Hepatocyte (in vitro differentiated cells): ENCODE measurements around the gene KIF15. TPM values are rescaled to one million over a fixed set of nuclear protein-coding genes. Genes with fewer than 3 reads are reported as not detected.

Experiments used
- DNase-seq: peaks from one replicate; pipeline ENCODE4 v3.0.0-alpha.2; 2016; ENCODE audit warnings: low spot score
- H2AFZ ChIP-seq: fragments of 200-600 bp; sonication (generic); 2 replicates; pipeline ENCODE4 v1.6.0; 2016; ENCODE audit warnings: antibody characterized with exemption, mild to moderate bottlenecking
- H3K27ac ChIP-seq: fragments of 200-600 bp; sonication (generic); 2 replicates; pipeline ENCODE4 v1.5.1; 2016; ENCODE audit warnings: mild to moderate bottlenecking
- H3K27me3 ChIP-seq: fragments of 200-600 bp; sonication (generic); 2 replicates; pipeline ENCODE4 v1.6.1; 2016
- H3K36me3 ChIP-seq: fragments of 200-600 bp; sonication (generic); replicated peaks from 2 replicates; pipeline ENCODE4 v1.5.1; 2016; ENCODE audit warnings: low read depth; ENCODE audit not compliant: insufficient read depth
- H3K4me1 ChIP-seq: fragments of 200-600 bp; sonication (generic); 2 replicates; pipeline ENCODE4 v1.5.1; 2016; ENCODE audit warnings: mild to moderate bottlenecking, moderate library complexity; ENCODE audit not compliant: insufficient read depth
- H3K4me2 ChIP-seq: fragments of 200-600 bp; sonication (generic); 2 replicates; pipeline ENCODE4 v1.6.0; 2016
- H3K4me3 ChIP-seq: fragments of 200-600 bp; sonication (generic); 2 replicates; pipeline ENCODE4 v1.5.1; 2016; ENCODE audit warnings: mild to moderate bottlenecking
- H3K79me2 ChIP-seq: fragments of 200-600 bp; sonication (generic); 2 replicates; pipeline ENCODE4 v1.6.0; 2017; ENCODE audit warnings: mild to moderate bottlenecking
- H3K9me2 ChIP-seq: fragments of 200-600 bp; sonication (generic); replicated peaks from 2 replicates; pipeline ENCODE4 v1.6.0; 2017; ENCODE audit warnings: mild to moderate bottlenecking; ENCODE audit not compliant: insufficient read depth
- H3K9me3 ChIP-seq: fragments of 200-600 bp; sonication (generic); 2 replicates; pipeline ENCODE4 v1.5.1; 2016; ENCODE audit warnings: low read depth, mild to moderate bottlenecking
- H4K20me1 ChIP-seq: fragments of 200-600 bp; sonication (generic); 2 replicates; pipeline ENCODE4 v1.6.0; 2016; ENCODE audit warnings: mild to moderate bottlenecking; ENCODE audit not compliant: insufficient read depth, poor library complexity, severe bottlenecking
- EZH2 ChIP-seq: fragments of 200-600 bp; sonication (generic); IDR thresholded peaks from 2 replicates; pipeline ENCODE4 v1.6.1; 2016; ENCODE audit warnings: antibody characterized with exemption, mild to moderate bottlenecking, borderline replicate concordance
- EZH2phosphoT487 ChIP-seq: fragments of 200-600 bp; sonication (generic); IDR thresholded peaks from one replicate; pipeline ENCODE4 v1.6.1; 2018; ENCODE audit warnings: antibody characterized with exemption, mild to moderate bottlenecking, low read depth, moderate library complexity; ENCODE audit not compliant: unreplicated experiment, severe bottlenecking
- WGBS: methylation state at CpG from one replicate; pipeline ENCODE4 v1.1.6; 2016; ENCODE audit warnings: low lambda C conversion rate; ENCODE audit errors: missing lambda C conversion rate; 5-methylcytosine and 5-hydroxymethylcytosine counted together
- polyA plus RNA-seq: library from polyadenylated mRNA; unstranded; fragments of >200 nt; fragmentation: Nextera tagmentation; extraction: Ambion mirVana; gene quantifications from 2 replicates; pipeline ENCODE4 v1.2.1, GENCODE V29; 2016
- total RNA-seq: library from RNA; depleted of rRNA; stranded (reverse); fragments of >200 nt; gene quantifications from 2 replicates; pipeline ENCODE4 v1.2.3, GENCODE V29; 2014
- TF ChIP-seq, protein P1 (sequence below): fragments of 200-600 bp; sonication (generic); IDR thresholded peaks from 2 replicates; pipeline ENCODE4 v1.5.1; 2016; ENCODE audit warnings: antibody characterized with exemption, mild to moderate bottlenecking; ENCODE audit not compliant: poor library complexity

Gene KIF15, protein sequence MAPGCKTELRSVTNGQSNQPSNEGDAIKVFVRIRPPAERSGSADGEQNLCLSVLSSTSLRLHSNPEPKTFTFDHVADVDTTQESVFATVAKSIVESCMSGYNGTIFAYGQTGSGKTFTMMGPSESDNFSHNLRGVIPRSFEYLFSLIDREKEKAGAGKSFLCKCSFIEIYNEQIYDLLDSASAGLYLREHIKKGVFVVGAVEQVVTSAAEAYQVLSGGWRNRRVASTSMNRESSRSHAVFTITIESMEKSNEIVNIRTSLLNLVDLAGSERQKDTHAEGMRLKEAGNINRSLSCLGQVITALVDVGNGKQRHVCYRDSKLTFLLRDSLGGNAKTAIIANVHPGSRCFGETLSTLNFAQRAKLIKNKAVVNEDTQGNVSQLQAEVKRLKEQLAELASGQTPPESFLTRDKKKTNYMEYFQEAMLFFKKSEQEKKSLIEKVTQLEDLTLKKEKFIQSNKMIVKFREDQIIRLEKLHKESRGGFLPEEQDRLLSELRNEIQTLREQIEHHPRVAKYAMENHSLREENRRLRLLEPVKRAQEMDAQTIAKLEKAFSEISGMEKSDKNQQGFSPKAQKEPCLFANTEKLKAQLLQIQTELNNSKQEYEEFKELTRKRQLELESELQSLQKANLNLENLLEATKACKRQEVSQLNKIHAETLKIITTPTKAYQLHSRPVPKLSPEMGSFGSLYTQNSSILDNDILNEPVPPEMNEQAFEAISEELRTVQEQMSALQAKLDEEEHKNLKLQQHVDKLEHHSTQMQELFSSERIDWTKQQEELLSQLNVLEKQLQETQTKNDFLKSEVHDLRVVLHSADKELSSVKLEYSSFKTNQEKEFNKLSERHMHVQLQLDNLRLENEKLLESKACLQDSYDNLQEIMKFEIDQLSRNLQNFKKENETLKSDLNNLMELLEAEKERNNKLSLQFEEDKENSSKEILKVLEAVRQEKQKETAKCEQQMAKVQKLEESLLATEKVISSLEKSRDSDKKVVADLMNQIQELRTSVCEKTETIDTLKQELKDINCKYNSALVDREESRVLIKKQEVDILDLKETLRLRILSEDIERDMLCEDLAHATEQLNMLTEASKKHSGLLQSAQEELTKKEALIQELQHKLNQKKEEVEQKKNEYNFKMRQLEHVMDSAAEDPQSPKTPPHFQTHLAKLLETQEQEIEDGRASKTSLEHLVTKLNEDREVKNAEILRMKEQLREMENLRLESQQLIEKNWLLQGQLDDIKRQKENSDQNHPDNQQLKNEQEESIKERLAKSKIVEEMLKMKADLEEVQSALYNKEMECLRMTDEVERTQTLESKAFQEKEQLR (N-terminal part only)
- 2.7 and 4.1 TPM in 2 replicates for total RNA-seq
- polyA plus RNA-seq = 1.4 and 2.6 TPM in 2 replicates

DNA sequence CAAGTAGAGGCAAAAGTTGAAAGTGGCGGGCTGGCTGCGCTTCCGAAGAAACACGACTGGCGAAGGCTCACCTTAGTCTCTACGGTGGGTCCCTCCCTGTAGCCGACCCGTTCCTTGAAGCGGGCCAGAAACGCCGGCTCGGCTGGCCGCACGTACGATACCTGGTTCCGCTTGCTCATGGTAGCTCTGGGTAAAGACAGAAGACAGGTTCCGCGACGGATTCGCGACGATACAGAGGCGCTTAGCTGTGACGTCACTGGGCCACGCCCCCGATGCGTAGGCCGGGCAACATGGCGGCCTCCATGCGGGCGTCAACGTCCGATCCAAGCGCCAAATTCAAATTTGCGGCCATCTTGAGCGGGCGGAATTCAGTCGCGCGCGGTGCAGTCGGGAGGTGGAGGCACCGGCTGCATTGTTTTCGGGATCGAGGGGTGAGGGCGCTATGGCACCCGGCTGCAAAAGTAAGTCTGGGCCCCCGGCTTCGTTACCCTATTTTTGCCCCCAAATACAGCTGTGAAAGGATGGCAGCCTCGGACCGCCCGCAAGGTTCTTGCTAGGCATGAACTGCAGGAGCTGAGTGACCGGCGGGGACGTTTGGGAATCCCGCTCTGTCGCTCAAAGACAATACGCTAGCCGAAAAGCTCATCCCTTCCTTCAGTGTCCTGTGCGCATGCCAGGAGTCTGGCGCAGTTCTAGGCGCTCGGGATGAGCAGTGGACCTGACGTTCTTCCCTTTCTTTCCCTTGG lies at the start of gene KIF15, which contains the start of gene KIAA1143:
KIF15 (plus strand) TSS at position 371 of the 746 bp plus-strand sequence; CDS start at position 443, 72 bp downstream.
KIAA1143 (minus strand) TSS at position 196 of the 746 bp plus-strand sequence; CDS start at position 179, 17 bp downstream.
- H3K27ac ChIP-seq = peak within 1 kb of the TSS; percentile 91
- H4K20me1 ChIP-seq = no peaks in the 10 kb centered on the region
- H3K4me2 ChIP-seq = peak within 1 kb of the TSS; percentile 95
- peaks cover 74% of the 10 kb centered on the region for H3K79me2 ChIP-seq
- no peaks in the 10 kb centered on the region for H3K36me3 ChIP-seq
- no peaks in the 10 kb centered on the region for H3K27me3 ChIP-seq
- no peak for TF ChIP-seq EZH2
- no peak for TF ChIP-seq EZH2phosphoT487
- TF ChIP-seq, protein P1, sequence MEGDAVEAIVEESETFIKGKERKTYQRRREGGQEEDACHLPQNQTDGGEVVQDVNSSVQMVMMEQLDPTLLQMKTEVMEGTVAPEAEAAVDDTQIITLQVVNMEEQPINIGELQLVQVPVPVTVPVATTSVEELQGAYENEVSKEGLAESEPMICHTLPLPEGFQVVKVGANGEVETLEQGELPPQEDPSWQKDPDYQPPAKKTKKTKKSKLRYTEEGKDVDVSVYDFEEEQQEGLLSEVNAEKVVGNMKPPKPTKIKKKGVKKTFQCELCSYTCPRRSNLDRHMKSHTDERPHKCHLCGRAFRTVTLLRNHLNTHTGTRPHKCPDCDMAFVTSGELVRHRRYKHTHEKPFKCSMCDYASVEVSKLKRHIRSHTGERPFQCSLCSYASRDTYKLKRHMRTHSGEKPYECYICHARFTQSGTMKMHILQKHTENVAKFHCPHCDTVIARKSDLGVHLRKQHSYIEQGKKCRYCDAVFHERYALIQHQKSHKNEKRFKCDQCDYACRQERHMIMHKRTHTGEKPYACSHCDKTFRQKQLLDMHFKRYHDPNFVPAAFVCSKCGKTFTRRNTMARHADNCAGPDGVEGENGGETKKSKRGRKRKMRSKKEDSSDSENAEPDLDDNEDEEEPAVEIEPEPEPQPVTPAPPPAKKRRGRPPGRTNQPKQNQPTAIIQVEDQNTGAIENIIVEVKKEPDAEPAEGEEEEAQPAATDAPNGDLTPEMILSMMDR = no peak
- H3K9me3 ChIP-seq = peaks cover 8% of the 10 kb centered on the region
- H3K9me2 ChIP-seq = no peaks in the 10 kb centered on the region
- peaks cover 3% of the 10 kb centered on the region for H3K4me1 ChIP-seq
- 1% methylated on average over 61 of the region's 64 CpGs for WGBS
- peak within 1 kb of the TSS; percentile 98 for H2AFZ ChIP-seq
- peak within 1 kb of the TSS; percentile 94 for H3K4me3 ChIP-seq
- DNase-seq = peak; percentile 98

DNA sequence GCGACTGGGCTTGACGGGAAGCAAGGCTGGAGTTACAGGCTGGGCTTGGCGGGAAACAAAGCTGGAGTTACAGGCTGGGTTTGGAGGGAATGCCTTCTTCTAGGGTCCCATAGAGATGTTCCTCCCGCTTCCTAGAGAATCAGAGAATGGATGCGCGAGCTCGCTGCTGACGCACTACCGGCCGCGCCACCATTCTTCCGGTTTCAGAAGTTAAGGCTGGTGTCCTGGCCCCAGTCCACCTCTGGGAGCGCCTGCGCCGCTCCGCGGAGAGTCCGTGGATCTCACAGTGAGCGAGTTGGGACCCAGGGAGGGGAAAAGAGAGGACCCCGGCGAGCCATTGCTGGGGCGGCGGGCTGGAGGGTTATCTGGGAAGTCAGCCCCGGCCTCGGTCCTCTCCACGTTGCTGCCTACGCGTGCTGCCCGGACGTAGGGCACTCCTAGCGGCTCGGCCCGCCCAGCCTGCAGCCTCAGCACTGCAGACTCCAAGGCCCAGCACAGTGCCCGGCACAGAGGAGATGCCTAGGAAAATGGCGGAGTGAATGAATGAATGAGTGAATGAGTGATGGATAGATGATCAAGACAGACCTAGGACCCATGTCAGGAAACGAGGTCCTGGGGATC lies 49.0 kb upstream of the KIF15 start, which contains the start of gene ZNF502:
ZNF502 (plus strand) TSS at position 206 of the 621 bp plus-strand sequence. CDS start 7,602 bp downstream, outside the sequence.
- peak within 1 kb of the TSS; percentile 82 for H3K4me2 ChIP-seq
- peaks cover 5% of the 10 kb centered on the region for H3K79me2 ChIP-seq
- H3K4me3 ChIP-seq = peak within 1 kb of the TSS; percentile 44
- peaks cover 13% of the 10 kb centered on the region for H3K9me3 ChIP-seq
- H3K36me3 ChIP-seq = no peaks in the 10 kb centered on the region
- TF ChIP-seq EZH2 = no peak
- TF ChIP-seq, protein P1 = peak; percentile 30
- TF ChIP-seq EZH2phosphoT487 = no peak
- H4K20me1 ChIP-seq = no peaks in the 10 kb centered on the region
- 60% methylated on average over 35 of the region's 36 CpGs for WGBS
- H3K27me3 ChIP-seq = no peaks in the 10 kb centered on the region
- H2AFZ ChIP-seq = peak within 1 kb of the TSS; percentile 82
- peak; percentile 83 for DNase-seq
- no peaks in the 10 kb centered on the region for H3K4me1 ChIP-seq
- H3K9me2 ChIP-seq = no peaks in the 10 kb centered on the region
- peak within 1 kb of the TSS; percentile 31 for H3K27ac ChIP-seq
